HL-60 (cell line): ENCODE results near the gene AGBL3.

Experiments
- GABPA ChIP-seq: IDR thresholded peaks from 2 replicates; pipeline ENCODE4 v1.6.1; 2012; ENCODE audit warnings: low read depth
- POLR2AphosphoS5 ChIP-seq: IDR thresholded peaks from 2 replicates; pipeline ENCODE4 v1.6.1; 2012; ENCODE audit warnings: low read depth
- SPI1 ChIP-seq: IDR thresholded peaks from 2 replicates; pipeline ENCODE4 v1.6.1; 2012; ENCODE audit warnings: low read depth, mild to moderate bottlenecking, borderline replicate concordance
- TF ChIP-seq, protein P1 (sequence below): IDR thresholded peaks from one replicate; pipeline ENCODE4 v1.5.1; 2011; ENCODE audit warnings: low read length, control low read depth, inconsistent platforms; ENCODE audit not compliant: insufficient read depth
- TF ChIP-seq, protein P2 (sequence below): IDR thresholded peaks from 2 replicates; pipeline ENCODE4 v1.6.1; 2012; ENCODE audit warnings: low read depth; ENCODE audit not compliant: insufficient replicate concordance

DNA sequence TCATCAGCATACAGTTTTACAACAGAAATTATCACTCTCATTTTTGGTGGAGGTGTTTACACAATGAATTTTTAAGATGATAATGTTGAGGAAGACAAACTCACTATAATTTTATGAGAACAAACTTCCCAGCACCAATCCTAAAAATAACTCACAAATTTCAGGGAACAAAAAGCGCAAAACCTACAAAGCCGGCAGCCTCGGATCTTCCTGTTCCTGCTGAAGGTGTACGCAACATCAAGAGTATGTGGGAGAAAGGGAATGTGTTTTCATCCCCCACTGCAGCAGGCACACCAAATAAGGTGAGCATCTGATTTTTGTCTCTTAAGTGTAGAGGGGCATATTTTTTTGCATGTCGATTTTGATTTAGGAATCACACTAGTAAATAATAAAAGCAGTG, 26.5 kb upstream of the AGBL3 start:
- TF ChIP-seq POLR2AphosphoS5 (no peak), GABPA (no peak), SPI1 (no peak)
- TF ChIP-seq, protein P1, sequence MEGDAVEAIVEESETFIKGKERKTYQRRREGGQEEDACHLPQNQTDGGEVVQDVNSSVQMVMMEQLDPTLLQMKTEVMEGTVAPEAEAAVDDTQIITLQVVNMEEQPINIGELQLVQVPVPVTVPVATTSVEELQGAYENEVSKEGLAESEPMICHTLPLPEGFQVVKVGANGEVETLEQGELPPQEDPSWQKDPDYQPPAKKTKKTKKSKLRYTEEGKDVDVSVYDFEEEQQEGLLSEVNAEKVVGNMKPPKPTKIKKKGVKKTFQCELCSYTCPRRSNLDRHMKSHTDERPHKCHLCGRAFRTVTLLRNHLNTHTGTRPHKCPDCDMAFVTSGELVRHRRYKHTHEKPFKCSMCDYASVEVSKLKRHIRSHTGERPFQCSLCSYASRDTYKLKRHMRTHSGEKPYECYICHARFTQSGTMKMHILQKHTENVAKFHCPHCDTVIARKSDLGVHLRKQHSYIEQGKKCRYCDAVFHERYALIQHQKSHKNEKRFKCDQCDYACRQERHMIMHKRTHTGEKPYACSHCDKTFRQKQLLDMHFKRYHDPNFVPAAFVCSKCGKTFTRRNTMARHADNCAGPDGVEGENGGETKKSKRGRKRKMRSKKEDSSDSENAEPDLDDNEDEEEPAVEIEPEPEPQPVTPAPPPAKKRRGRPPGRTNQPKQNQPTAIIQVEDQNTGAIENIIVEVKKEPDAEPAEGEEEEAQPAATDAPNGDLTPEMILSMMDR = no peak
- TF ChIP-seq, protein P2, sequence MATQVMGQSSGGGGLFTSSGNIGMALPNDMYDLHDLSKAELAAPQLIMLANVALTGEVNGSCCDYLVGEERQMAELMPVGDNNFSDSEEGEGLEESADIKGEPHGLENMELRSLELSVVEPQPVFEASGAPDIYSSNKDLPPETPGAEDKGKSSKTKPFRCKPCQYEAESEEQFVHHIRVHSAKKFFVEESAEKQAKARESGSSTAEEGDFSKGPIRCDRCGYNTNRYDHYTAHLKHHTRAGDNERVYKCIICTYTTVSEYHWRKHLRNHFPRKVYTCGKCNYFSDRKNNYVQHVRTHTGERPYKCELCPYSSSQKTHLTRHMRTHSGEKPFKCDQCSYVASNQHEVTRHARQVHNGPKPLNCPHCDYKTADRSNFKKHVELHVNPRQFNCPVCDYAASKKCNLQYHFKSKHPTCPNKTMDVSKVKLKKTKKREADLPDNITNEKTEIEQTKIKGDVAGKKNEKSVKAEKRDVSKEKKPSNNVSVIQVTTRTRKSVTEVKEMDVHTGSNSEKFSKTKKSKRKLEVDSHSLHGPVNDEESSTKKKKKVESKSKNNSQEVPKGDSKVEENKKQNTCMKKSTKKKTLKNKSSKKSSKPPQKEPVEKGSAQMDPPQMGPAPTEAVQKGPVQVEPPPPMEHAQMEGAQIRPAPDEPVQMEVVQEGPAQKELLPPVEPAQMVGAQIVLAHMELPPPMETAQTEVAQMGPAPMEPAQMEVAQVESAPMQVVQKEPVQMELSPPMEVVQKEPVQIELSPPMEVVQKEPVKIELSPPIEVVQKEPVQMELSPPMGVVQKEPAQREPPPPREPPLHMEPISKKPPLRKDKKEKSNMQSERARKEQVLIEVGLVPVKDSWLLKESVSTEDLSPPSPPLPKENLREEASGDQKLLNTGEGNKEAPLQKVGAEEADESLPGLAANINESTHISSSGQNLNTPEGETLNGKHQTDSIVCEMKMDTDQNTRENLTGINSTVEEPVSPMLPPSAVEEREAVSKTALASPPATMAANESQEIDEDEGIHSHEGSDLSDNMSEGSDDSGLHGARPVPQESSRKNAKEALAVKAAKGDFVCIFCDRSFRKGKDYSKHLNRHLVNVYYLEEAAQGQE = no peak
